ENCODE results near the gene RAB4A. TPM values are rescaled to one million over a fixed set of nuclear protein-coding genes. Genes with fewer than 3 reads are reported as not detected.

Gene RAB4A
- total and polyA plus RNA-seq, 10 of the 15 experiments (the other 5 are each of a cell fraction or from before 2014, with no cell fraction given), result 4.0 to 35.8 (median 17.7) TPM

- Histone ChIP-seq H4K20me1 (ENCODE audit: control insufficient read depth, insufficient read depth) (no peaks in the 10 kb centered on the region), H3K4me1 (ENCODE audit: control insufficient read depth, insufficient read depth, low read length) (peaks cover 2% of the 10 kb centered on the region; the same call in 1 of the 2 replicates), H2AFZ (ENCODE audit: control insufficient read depth, low read depth, low read length) (no peak overlapping the region), H3K36me3 (ENCODE audit: control insufficient read depth in 2 of 2, insufficient read depth in 2 of 2, low read length in 1 of 2) (no peaks in the 10 kb centered on the region), H3K9me3 (replicated peaks; ENCODE audit: control insufficient read depth, insufficient read depth, low read length) (no peaks in the 10 kb centered on the region; the same call in 2 of the 3 replicates), H3K4me2 (ENCODE audit: control insufficient read depth, insufficient read depth) (no peak overlapping the region), H3K4me3 (no peak overlapping the region), H3K27ac (ENCODE audit: control insufficient read depth, insufficient read depth) (no peak overlapping the region), H3K9ac (ENCODE audit: control insufficient read depth, insufficient read depth, low read length) (no peak overlapping the region), H3K27me3 (replicated peaks in 1 of 2; ENCODE audit: control insufficient read depth in 2 of 2, insufficient read depth in 2 of 2, low read length in 1 of 2) (no peaks in the 10 kb centered on the region; a peak in 2 of 4 replicates), H3K79me2 (ENCODE audit: control insufficient read depth, insufficient read depth, low read length) (no peaks in the 10 kb centered on the region)
- FAIRE-seq (no peak), ATAC-seq (no peak), DNase-seq (ENCODE audit: low read depth, low spot score) (no peak)
- SMC1A ChIA-PET (ENCODE audit: uncharacterized antibody, unreplicated experiment), result no interaction called here
- intact Hi-C loops (cut with micrococcal nuclease; ENCODE audit: unreplicated experiment), result no loop called here
- POLR2A ChIA-PET, result no interaction called here
- in situ Hi-C loops (cut with MboI), result loop anchor here (5.0 to 10.0 kb wide), 2 partner anchors 563 to 730 kb away; no protein-coding TSS in a partner anchor
- CTCF ChIA-PET, result interaction anchor here (0.6 kb wide), 1 partner anchor 209 kb away, joined by 3 read pairs; no protein-coding TSS in a partner anchor
- WGBS (ENCODE audit: insufficient coverage, insufficient replicate concordance, low lambda C conversion rate, missing lambda C conversion rate), result 52% methylated on average over 13 of the region's 13 CpGs
- RAD21 ChIA-PET (ENCODE audit: unreplicated experiment), result no interaction called here
- no TSS peak for BruUV-seq (replicated peaks)
- TF ChIP-seq PML (IDR thresholded peaks at IDR 0.05; ENCODE audit: low read length) (no peak), REST (IDR thresholded peaks at IDR 0.05; ENCODE audit: low read depth, low read length) (no peak), SIX5 (IDR thresholded peaks at IDR 0.05; ENCODE audit: low read depth, low read length, severe bottlenecking) (no peak), ZBTB40 (IDR thresholded peaks at IDR 0.05; ENCODE audit: borderline replicate concordance) (no peak), POLR2AphosphoS5 (IDR thresholded peaks at IDR 0.05; ENCODE audit: low read length) (no peak), RAD51 (IDR thresholded peaks at IDR 0.05) (no peak), SP1 (IDR thresholded peaks at IDR 0.05; ENCODE audit: low read depth, low read length) (no peak), BCL3 (IDR thresholded peaks at IDR 0.05; ENCODE audit: borderline replicate concordance, insufficient read depth, low read depth, low read length, poor library complexity, severe bottlenecking) (no peak), SREBF1 (IDR thresholded peaks at IDR 0.05; ENCODE audit: low read length) (no peak), SMAD5 (IDR thresholded peaks at IDR 0.05; ENCODE audit: low read depth) (no peak), SMC3 (IDR thresholded peaks at IDR 0.05; ENCODE audit: borderline replicate concordance, low read length) (no peak), TCF3 (IDR thresholded peaks at IDR 0.05; ENCODE audit: borderline replicate concordance, insufficient read depth, low read depth, low read length) (no peak), HCFC1 (IDR thresholded peaks at IDR 0.05; ENCODE audit: low read length) (no peak), MXI1 (IDR thresholded peaks at IDR 0.05; ENCODE audit: low read depth, low read length) (no peak)
These were observed 35.9 kb upstream of the RAB4A start for GRCh38 chr1:229234870-229235472.
